Stimulated activated CD4-positive, alpha-beta T cell treated with anti-CD3 and anti-CD28 coated beads, TNF-alpha, amount 100 ng/mL, for 1 hour (primary cell): ENCODE data around the gene WDR11.
"Not testable (repeated sequence)": the region's sequence is repeated elsewhere in the genome, so short reads cannot be mapped to it uniquely, and the experiment has no call there.

Experiments
- DNase-seq, 3 donors: peaks; one replicate each; pipeline ENCODE4 v3.0.0-alpha.2; 2020; ENCODE audit warnings: low read depth in 3 of 3, low spot score in 1 of 3

Gene WDR11

DNA sequence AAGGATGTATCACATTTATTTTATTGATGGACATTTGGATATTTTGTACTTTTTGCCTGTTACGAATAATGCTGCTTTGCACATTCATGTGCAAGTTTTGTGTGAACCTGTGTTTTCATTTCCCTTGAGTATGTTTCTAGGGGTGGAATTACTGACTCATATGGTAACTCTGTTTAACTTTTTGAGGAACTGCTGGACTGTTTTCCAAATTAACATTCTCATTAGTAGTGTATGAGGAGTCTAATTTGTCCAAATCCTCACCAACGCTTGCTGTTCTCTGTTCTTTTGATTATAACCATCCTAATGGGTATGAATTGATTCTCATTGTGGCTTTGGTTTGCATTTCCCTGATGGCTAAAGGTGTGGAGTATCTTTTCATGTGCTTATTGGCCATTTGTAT, 3.2 kb downstream of the WDR11 start:
- DNase-seq, result no peak

DNA sequence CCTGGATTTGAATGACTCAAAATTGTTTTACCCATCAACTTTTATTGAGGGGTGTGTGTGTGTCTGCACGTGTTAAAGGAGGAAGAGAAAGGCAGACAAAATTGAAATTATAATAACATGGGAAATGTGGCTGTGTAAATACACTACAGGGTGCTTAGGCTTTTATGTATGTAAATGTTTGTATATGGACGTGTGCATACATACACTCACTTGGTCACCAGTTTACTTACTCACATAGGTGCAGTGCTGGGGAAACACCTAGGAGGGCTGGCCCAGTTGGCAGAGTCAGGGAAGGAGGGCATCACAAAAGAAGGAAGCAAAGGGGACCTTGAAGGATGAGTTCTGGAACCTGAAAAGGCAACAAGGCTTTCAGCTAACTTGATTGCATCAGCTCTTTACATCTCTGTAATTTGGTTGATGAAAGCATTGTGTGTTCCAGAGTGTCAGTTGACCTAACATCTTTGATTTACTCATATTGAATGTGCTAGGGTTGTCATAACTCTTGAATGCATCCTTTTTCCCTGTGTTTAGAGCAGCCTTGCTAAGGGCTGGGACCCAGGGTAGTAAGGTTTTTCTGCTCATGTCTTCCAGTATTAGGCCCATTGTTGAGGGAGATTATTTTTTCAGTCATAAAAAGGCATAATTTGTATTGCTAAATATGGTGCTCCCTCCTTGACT, 10.2 kb downstream of the WDR11 start:
- DNase-seq, result no peak

DNA sequence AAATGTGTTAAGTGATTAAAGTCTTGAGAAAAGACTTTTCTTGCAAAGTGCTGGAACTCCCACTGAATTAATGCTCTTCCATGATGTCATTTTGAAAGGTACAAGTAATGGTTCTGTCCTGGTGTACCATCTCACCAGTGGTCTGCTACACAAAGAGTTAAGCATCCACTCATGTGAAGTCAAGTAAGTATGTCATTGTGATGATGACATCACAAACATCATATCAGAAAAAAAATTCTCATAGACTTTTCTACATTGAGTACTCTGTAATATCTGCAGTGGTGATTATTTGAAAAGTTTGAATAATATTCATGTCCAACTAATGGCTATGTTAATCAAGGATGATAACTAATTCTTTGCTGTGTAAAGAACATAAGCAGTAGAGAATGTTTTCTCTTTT, 22.6 kb downstream of the WDR11 start:
- DNase-seq, result no peak

DNA sequence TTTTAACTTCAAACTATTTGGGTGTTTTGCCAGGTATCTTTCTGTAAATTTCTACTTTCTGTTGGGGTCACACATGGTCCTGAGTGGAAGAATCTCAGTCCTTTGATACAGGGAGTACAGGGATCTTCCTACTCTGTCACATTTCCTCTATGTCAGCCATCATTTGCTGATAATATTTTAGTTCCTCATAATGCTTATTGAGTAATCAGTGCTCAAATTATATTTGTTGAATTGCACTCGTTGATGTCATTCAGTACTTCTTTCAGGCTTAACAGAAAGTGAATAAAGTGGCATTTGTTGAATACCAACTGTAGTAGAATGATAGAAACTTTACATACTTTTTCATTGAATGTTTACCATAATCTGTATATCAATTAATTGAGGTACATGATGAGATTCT, 31.9 kb downstream of the WDR11 start:
- no peak for DNase-seq

DNA sequence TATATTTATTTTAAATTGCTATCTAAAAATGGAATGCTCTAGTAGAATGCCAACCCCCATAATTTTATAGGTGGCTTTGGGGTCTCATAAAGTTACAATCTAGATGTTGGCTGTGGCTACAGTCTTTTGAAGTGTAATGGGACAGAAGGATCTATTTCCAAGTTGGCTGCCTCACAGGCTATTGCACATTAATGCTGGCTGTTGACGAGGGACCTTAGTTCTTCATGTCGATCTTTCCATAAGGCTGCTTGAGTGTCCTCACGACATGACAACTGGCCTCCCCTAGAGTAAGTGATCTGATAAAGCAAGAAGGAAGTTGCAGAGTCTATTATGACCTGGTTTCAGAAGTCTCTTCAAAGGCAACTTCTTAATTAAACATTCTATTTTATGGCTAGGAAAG, 36.3 kb downstream of the WDR11 start:
- no peak for DNase-seq

DNA sequence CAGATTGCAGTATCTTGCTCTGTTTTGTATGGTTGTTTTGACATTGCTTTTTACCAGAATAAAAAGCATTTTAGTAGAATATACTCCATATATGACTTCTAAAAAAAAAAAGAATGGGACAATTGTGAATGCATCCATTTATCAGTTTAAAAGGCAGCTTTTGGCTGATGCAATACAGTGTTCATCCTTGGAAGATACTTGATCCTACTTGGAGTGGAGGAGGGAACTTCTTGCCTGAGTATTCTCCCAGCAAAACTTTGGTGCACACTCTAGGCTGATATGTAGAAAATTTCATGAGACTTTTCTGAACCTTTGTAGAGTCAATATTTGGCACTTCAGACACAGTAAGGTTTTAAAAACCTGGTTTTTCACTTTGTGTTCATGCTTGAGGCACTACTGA, 40.2 kb downstream of the WDR11 start:
- no peak for DNase-seq

DNA sequence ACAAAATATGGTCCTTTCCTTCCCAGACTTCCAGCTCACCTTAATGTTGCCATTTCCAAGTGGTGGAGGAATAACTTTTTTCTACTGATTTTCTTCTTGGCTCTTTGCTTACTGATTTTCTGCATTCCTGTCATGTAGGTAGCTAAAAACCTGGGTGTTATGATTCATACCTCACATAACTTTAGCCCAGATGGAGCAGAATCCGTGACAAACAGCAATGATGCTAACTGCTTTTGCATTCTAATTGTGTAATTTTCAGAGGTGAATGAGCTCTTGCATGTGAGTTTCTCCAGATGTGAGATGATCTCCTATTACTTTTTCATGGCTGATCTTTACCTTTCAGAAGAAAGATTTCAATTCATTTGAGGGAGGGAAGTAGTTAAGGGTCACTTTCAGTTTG, 43.4 kb downstream of the WDR11 start:
- DNase-seq, result no peak

DNA sequence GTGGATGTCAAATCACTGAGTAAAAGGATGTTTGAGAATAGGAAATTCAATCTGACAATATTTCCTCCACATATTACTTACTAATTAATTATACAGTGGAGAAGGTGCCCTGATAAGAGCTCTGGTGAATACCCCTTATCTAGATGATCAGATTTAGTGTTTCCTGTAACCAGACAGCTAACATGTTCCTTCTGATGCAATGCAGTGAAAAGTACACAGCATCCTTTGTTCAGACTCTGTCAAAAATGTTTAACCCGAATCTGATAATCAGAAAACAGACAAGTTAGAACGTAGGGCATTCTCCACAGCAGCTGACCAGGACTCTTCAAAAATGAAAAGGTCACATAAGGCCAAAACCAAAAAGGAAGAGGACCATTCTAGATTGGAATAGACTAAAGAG, 46.2 kb downstream of the WDR11 start:
- DNase-seq, result no peak

DNA sequence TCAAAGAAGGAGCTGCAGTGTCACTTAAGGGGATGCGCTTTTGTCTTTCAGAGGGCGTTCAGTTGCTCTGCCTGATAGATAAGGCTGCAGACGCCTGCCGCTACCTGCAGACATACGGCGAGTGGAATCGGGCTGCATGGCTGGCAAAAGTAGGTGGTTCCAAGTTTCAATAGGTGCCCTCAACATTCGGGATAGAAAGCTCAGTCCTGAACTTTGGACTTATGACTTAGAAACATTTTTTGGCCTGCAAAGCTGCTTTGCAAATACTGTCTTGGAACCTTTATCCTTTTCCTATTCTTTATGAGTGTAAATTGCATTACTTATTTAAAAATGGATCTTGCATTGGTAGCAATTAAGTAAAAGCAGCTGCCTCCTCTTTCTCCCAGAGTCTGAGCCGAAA, 54.1 kb downstream of the WDR11 start:
- no peak for DNase-seq

DNA sequence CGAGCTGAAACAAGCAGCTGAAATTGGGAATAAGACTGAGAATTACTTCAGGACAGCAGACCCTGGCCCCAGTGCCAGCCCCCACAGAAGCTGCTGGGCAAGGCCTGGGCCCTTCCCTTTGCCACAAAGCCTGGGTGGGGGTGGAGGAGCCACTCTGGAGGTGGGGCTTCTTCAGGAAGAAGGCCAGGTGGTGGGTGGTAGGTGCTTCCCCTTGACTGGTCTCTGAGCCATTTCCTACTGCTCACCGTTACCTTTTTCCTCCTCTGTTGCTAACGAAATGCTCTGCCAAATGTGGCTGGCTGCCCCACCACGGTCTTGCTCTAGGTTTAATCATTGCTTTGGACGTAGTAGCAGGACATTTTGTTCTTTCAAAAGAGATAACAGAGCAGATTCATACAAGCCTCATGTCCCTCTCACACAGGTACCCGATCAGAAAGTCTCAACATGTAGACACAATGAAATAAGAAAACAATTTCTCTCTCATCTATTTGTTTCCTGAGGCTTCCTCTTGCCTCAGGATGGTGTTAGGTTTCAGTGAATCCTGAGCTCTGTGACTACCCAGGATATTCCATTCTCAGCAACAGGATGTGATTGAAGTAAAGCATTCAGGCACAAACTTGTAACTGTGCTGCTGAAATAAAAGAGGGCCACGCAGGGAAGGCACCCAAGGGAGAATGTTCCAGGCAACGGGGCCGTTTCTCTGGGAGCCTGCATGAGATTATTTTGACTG, 66.5 kb downstream of the WDR11 start:
- no peak for DNase-seq

DNA sequence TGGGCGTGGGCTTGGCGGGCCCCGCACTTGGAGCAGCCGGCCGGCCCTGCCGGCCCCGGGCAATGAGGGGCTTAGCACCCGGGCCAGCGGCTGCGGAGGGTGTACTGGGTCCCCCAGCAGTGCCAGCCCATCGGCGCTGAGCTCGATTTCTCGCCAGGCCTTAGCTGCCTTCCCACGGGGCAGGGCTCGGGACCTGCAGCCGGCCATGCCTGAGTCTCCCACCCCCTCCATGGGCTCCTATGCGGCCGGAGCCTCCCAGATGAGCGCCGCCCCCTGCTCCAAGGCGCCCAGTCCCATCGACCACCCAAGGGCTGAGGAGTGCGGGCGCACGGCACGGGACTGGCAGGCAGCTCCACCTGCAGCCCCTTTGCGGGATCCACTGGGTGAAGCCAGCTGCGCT, 72.7 kb downstream of the WDR11 start:
- DNase-seq, result not testable (repeated sequence)

DNA sequence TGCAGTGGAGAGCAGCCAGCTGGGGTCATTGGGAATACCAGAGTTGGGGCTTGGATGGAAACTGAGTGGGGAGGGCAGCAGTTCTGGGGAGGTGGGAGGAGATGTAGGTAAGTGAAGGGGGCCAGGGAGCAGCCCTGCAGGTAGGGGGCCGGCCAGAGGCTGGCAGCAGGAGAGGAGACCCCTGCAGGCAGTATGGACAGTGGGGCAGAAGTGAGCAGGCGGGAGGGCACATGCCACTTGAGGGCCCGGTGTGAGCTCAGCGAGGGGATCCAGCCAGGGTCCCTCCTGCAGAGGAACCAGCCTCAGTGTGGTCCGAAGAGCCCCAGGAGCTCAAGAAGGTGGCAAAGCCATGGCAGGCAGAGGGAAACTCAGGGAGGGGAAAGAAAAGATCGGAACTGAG, 75.4 kb downstream of the WDR11 start:
- no peak for DNase-seq

DNA sequence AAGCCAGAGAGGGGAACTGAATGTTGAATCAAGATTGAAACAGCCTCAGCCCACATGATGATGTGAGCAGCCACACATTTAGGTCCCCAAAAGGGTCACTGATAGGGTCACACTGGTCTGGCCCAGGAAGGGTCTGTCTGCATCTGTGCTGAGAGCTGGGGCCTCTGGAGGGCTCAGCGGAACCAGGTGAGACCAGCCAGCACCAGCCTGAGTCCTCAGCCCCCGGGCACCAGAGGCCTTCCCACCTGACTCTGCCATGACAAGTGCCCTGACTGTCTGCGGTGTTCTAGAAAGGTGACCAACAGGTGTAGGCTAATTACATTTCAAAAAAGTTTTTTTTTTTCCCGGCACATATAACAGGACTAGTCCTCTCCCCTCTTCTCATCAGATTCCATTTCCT, 76.2 kb downstream of the WDR11 start:
- no peak for DNase-seq

DNA sequence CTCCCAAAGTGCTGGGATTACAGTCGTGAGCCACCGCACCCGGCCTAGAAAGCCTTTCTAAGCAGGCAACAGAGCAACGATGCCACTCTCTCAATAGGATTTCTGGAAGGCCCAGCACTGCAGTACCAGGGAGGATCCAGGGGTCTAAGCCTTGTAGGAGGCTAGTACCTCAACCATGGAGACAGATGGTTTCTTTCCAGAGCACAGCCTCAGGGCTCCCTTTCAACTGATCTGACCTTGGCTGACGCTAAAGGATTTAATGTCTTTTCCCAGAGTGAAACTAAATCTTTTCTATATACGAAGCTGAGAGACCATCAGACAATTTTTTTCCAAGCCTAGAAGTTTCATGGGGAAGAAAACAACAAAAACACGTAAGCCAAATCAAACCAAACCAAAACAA, 78.0 kb downstream of the WDR11 start:
- DNase-seq, result no peak

DNA sequence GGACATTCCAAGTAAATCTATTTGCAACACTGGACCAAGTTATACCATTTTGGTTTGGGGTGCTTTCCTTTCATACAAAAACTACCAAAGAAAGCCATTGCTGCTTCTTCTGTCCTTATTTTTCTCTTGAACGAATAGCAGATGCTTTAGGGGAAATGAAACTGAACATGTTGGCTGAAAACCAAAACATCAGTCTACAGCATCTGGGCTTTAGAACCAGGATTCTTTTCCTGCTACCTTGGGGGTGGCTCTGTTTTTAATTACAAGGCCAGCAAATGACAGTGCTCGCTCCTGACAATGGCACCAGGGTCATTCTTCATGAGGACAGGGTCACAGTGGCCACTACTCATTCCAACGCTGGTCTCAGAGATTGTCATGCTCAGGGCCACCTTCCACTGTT, 80.3 kb downstream of the WDR11 start:
- no peak for DNase-seq

DNA sequence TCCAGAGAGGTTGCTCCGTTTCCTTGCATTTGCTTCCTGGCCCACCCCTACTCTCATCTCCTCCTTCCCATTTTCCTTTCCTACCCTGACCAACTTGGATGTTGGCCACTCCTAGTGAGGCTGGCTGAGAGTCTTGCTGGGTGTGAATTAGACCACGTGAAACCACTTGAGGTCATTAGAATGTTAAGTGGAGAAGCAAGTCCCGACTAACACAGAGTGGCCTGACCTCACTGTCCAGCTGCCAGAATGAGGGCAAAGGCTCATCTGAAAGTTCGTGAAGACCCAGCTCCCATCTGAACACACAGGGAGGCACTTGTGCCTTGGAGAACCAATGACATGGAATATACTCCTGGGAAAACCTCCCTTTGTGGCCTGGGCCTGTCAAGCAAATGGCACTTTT, 80.8 kb downstream of the WDR11 start:
- DNase-seq, result no peak

DNA sequence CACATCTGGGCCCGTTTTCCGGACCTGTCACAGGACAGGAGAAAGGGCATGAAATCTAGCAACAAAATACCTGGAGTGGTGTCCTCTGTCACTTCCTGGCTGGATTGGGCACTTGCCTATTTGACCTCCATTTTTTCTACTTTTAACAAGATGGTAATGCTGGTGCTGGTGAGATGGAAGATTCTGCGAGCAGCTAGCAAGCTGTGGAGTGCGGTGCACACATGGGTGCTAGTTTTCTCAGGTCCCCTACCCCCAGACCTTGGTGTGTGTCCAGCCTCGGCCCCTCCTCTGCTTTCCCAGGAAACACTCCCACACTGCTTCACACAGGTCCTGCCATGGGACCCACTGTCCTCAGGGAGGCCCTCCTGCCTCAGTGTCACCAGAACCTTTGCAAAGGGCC, 87.7 kb downstream of the WDR11 start:
- no peak for DNase-seq

DNA sequence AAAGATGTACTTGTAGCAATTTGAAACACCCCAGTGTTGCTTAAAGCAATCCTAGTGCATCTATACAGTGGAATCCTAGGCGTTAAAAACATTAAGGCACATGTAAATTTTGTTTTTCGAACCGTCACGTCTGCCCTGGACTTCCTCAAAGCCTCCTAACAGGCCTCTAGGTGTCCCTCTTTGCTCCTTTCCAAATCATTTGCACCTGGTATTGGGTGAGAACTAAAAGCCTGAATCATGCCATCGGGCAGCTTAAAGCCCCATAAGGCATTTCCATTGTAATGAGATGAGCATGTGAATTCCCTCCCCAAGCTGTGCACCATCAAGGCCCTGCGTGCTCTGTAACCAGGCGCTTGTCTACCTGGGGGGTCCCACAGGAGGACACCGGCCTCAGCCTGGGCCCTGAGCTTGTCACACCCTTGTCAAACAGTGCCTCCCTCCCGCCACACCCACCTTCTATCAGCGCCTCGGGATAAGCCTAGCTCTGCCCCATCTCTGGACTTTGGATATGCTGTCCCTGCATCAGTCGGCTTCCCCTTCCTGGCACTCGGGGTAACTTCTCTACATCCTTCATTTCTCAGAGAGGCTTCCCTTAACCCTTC, 89.2 kb downstream of the WDR11 start:
- no peak for DNase-seq

DNA sequence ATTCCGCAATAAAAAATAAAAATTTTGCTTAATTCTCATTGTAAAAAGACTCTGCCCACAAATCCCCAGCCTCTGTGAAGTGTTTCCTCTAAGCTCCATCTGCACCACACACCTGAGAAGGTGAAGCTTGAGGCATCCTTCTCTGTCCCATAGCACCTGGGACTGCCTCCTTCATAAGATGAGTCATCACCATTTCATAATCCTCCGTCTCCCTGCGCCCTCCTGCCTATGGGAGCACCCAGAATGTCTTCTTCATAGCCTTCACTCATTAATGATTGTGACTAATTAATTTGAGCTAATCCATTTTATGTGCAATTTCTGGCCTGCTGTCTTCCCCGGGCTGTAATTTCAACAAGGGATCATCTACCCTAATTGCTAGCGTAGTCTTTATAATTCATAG, 90.3 kb downstream of the WDR11 start:
- DNase-seq, result no peak

DNA sequence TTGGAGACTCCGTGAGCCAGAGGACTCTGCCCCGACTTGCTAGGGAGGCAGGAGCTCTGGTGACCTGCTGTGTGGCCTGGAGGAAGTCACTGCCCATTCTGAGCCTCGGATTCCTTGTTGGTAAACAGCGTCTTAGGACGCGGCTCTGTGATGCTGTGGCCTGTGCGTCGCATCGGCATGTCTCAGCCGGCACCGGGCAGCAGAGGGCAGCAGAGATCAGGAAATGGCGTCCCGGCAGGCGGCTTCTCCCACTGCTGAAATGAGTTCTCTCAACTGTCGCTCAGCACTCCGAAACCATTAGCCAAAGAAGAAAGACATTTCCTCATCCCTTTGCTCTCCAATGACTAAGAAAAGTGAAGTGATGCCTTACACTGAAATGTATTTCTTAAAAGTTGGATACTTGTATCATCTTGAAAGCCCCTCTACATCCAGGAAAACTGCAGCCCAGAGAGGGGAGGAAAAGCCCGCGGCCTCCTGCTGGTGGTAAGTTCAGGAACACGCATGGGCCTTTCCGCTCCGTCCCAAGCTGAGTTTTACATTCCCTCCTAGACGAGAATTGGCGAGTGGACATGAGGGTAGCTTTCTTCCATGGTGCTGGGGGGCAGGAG, 91.7 kb downstream of the WDR11 start:
- peak in 2 of 3 donors; percentile 13 to 70 for DNase-seq

DNA sequence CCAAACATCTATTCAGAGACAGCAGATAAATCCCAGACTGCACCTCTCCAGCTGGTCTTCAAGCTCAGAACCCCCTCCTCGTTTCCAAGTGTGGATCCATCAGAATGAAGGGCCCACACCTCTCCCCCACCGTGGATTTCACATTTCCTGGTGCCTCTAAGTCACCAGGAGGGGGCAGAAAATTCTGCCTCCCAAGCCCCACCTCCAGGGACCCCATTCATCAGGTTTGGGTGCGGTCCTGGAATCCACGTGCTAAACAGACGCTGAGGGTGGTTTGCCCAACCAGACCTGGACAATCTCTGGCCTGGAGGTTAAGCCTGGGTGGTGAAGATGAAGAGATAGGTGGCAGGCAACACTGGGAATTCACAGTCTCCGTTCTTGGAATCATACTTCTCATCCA, 92.4 kb downstream of the WDR11 start:
- DNase-seq, result no peak

DNA sequence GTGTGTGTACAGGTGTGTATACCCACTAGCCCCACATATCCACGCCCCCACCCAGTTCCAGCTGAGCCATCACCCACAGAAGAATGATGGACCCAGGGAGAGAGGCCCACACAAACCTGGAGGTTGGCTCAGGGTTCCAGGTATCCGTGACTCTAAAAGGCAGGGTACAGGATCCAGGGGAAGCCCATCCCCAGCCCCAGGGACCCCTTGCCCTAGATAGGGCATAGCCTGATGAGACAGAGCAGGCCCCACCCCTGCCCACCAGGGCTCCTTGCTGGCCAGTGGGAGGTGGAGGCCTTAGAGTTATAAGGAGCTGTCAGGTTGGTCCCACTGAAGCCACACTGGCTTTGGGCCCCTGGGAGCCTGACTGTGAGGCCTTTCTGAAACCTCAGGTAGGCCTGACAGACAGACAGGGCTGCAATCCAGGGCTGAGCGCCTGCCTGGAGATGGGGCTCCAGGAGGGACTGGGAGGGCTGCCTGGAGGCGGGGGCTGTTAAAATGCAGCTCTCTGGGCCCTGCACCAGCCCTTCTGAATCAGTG, 93.5 kb downstream of the WDR11 start:
- DNase-seq, result no peak
